ENCODE results near the gene HECTD4. TPM values are rescaled to one million over a fixed set of nuclear protein-coding genes. Genes with fewer than 3 reads are reported as not detected.

The HECTD4 gene
- total RNA-seq, 2 experiments from 2014 or later = 34.5 to 62.4 TPM

DNA sequence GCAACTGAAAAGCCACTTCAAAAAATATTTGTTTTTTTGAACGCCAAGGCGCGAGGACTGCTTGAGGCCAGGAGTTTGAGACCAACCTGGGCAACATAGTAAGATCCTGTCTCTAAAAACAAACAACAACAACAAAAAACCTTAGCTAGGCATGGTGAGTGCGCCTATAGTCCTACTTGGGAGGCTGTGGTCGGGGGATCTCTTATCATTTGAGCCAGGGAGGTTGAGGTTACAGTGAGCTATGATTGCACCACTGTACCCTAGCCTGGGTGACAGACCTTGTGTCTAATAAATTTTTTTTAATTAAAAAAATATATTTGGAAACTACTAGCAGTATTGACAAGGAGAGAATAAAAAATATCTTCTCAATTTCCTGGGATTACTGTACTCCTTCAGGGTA is 143.8 kb downstream of the HECTD4 start:
- Histone ChIP-seq H3K36me3 (ENCODE audit: insufficient read depth, low read length) (peaks cover 82% of the 10 kb centered on the region), H4K20me1 (ENCODE audit: insufficient read depth, low read length) (no peaks in the 10 kb centered on the region), H3K79me2 (ENCODE audit: insufficient read depth, low read depth, low read length) (no peaks in the 10 kb centered on the region), H3K4me1 (ENCODE audit: insufficient read depth, low read length, poor library complexity, severe bottlenecking) (no peaks in the 10 kb centered on the region), H3K27ac (ENCODE audit: low read depth, low read length, poor library complexity, severe bottlenecking) (no peak overlapping the region), H3K4me3 (ENCODE audit: low read depth, low read length, poor library complexity, severe bottlenecking) (no peak overlapping the region), H3K9me3 (ENCODE audit: low read length) (no peaks in the 10 kb centered on the region), H3K9me2 (ENCODE audit: insufficient read depth, low read length) (no peaks in the 10 kb centered on the region), H3K4me2 (ENCODE audit: low read length) (no peak overlapping the region), H2AFZ (ENCODE audit: low read length) (no peak overlapping the region)
- no peak for DNase-seq (ENCODE audit: low spot score)
- no TSS peak for BruUV-seq (replicated peaks)
- TF ChIP-seq EZH2phosphoT487 (IDR thresholded peaks at IDR 0.05; ENCODE audit: borderline replicate concordance, low read depth, low read length) = no peak
- TF ChIP-seq, protein P1, sequence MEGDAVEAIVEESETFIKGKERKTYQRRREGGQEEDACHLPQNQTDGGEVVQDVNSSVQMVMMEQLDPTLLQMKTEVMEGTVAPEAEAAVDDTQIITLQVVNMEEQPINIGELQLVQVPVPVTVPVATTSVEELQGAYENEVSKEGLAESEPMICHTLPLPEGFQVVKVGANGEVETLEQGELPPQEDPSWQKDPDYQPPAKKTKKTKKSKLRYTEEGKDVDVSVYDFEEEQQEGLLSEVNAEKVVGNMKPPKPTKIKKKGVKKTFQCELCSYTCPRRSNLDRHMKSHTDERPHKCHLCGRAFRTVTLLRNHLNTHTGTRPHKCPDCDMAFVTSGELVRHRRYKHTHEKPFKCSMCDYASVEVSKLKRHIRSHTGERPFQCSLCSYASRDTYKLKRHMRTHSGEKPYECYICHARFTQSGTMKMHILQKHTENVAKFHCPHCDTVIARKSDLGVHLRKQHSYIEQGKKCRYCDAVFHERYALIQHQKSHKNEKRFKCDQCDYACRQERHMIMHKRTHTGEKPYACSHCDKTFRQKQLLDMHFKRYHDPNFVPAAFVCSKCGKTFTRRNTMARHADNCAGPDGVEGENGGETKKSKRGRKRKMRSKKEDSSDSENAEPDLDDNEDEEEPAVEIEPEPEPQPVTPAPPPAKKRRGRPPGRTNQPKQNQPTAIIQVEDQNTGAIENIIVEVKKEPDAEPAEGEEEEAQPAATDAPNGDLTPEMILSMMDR (conservative IDR thresholded peaks at IDR 0.05; ENCODE audit: low read length) = no peak
- POLR2A ChIA-PET = interaction anchor here (0.8 to 1.7 kb wide), 2 partner anchors 12 to 326 kb away, joined by 3 to 4 read pairs; no protein-coding TSS in a partner anchor
- intact Hi-C loops (cut with micrococcal nuclease; ENCODE audit: unreplicated experiment) = no loop called here
- CTCF ChIA-PET (ENCODE audit: unreplicated experiment) = interaction anchor here (0.6 kb wide), 1 partner anchor 1267 kb away, joined by 3 read pairs; no protein-coding TSS in a partner anchor

DNA sequence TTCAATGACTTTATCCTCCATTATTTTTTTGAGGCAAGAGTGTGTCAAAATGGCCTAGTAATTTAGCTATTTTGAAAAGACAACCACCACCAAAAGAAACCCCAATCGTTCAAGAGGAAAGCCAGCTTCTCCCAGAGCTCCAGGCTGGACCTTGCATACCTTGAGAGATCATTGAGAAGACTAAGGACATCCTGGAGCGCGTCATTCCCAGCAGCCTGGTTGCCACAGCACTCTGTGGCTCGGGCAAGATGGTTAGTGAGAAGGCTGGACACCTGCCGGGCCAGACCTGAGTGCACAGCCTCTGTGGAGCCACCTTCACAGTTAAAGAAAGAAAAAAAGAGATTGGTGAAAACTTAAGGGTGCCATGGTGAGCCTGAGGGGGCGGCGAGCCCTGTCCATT is 145.4 kb downstream of the HECTD4 start:
- no peaks in the 10 kb centered on the region for H3K4me1 ChIP-seq (ENCODE audit: insufficient read depth, low read length, poor library complexity, severe bottlenecking)
- H3K9me2 ChIP-seq (ENCODE audit: insufficient read depth, low read length) = no peaks in the 10 kb centered on the region
- TF ChIP-seq, protein P1 (conservative IDR thresholded peaks at IDR 0.05; ENCODE audit: low read length) = no peak
- TF ChIP-seq EZH2phosphoT487 (IDR thresholded peaks at IDR 0.05; ENCODE audit: borderline replicate concordance, low read depth, low read length) = no peak
- H3K4me3 ChIP-seq (ENCODE audit: low read depth, low read length, poor library complexity, severe bottlenecking) = no peak overlapping the region
- BruUV-seq (replicated peaks) = no TSS peak
- no peak overlapping the region for H2AFZ ChIP-seq (ENCODE audit: low read length)
- ChIA-PET CTCF (ENCODE audit: unreplicated experiment) (no interaction called here), POLR2A (interaction anchor here (0.6 to 1.0 kb wide), 2 partner anchors 144 to 599 kb away, joined by 3 to 4 read pairs; no protein-coding TSS in a partner anchor)
- no peaks in the 10 kb centered on the region for H4K20me1 ChIP-seq (ENCODE audit: insufficient read depth, low read length)
- no peak overlapping the region for H3K4me2 ChIP-seq (ENCODE audit: low read length)
- H3K79me2 ChIP-seq (ENCODE audit: insufficient read depth, low read depth, low read length) = no peaks in the 10 kb centered on the region
- intact Hi-C loops (cut with micrococcal nuclease; ENCODE audit: unreplicated experiment) = no loop called here
- no peak overlapping the region for H3K27ac ChIP-seq (ENCODE audit: low read depth, low read length, poor library complexity, severe bottlenecking)
- DNase-seq (ENCODE audit: low spot score) = no peak
- H3K9me3 ChIP-seq (ENCODE audit: low read length) = no peaks in the 10 kb centered on the region
- H3K36me3 ChIP-seq (ENCODE audit: insufficient read depth, low read length) = peaks cover 74% of the 10 kb centered on the region

DNA sequence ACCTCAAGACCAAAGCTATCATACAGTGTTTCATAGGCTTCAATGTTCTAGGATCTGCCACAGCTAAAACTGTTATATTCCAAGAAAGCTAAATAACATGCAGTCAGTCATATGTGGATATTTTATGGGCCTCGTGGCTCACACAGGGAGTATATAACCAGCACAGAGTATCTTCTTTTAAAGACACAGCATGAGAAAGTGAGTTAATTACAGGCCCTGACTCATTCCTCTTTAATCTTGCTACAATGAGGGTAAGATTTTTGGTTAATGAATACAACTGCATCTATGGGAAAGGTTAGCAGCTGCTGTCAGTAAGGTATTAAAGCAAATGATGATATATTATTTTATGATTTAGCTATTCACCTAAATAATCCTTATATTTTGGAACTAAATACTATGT is 145.8 kb downstream of the HECTD4 start:
- POLR2A ChIA-PET = interaction anchor here (0.6 to 1.0 kb wide), 2 partner anchors 144 to 598 kb away, joined by 3 to 4 read pairs; no protein-coding TSS in a partner anchor
- peaks cover 70% of the 10 kb centered on the region for H3K36me3 ChIP-seq (ENCODE audit: insufficient read depth, low read length)

More for the DNA sequence above, 145.8 kb downstream of the HECTD4 start:
- H3K4me1 ChIP-seq (ENCODE audit: insufficient read depth, low read length, poor library complexity, severe bottlenecking) = no peaks in the 10 kb centered on the region
- CTCF ChIA-PET (ENCODE audit: unreplicated experiment) = no interaction called here
- no peak for TF ChIP-seq EZH2phosphoT487 (IDR thresholded peaks at IDR 0.05; ENCODE audit: borderline replicate concordance, low read depth, low read length)
- TF ChIP-seq, protein P1 (conservative IDR thresholded peaks at IDR 0.05; ENCODE audit: low read length) = no peak
- BruUV-seq (replicated peaks) = no TSS peak
- DNase-seq (ENCODE audit: low spot score) = no peak
- H2AFZ ChIP-seq (ENCODE audit: low read length) = no peak overlapping the region
- no peaks in the 10 kb centered on the region for H3K9me3 ChIP-seq (ENCODE audit: low read length)
- no peaks in the 10 kb centered on the region for H3K9me2 ChIP-seq (ENCODE audit: insufficient read depth, low read length)
- no peak overlapping the region for H3K27ac ChIP-seq (ENCODE audit: low read depth, low read length, poor library complexity, severe bottlenecking)
- intact Hi-C loops (cut with micrococcal nuclease; ENCODE audit: unreplicated experiment) = no loop called here
- H3K4me3 ChIP-seq (ENCODE audit: low read depth, low read length, poor library complexity, severe bottlenecking) = no peak overlapping the region
- no peaks in the 10 kb centered on the region for H4K20me1 ChIP-seq (ENCODE audit: insufficient read depth, low read length)
- no peaks in the 10 kb centered on the region for H3K79me2 ChIP-seq (ENCODE audit: insufficient read depth, low read depth, low read length)
- H3K4me2 ChIP-seq (ENCODE audit: low read length) = no peak overlapping the region
